HepG2 (cell line): ENCODE data around the gene CEP128.

ENCODE experiments used
- CREM ChIP-seq, 2 experiments: sonication (generic) in 1 of 2; formaldehyde crosslinking in 1 of 2; IDR thresholded peaks; 2 replicates each; pipeline versions ENCODE4 v1.4.0 to v1.6.1; 2016 to 2020; ENCODE audit warnings: antibody characterized with exemption in 1 of 2, mild to moderate bottlenecking in 1 of 2, missing genetic modification reagents in 1 of 2
- HDAC1 ChIP-seq: sonication (generic); formaldehyde crosslinking; IDR thresholded peaks from 2 replicates; pipeline ENCODE4 v1.5.1; 2020; ENCODE audit warnings: mild to moderate bottlenecking, missing genetic modification reagents
- HNF4A ChIP-seq: sonication (generic); formaldehyde crosslinking; IDR thresholded peaks from 2 replicates; pipeline ENCODE4 v1.4.0; 2020; ENCODE audit warnings: missing genetic modification reagents
- MYC ChIP-seq: sonication (generic); formaldehyde crosslinking; IDR thresholded peaks from 2 replicates; pipeline ENCODE4 v1.9.0; 2021; ENCODE audit warnings: missing genetic modification reagents, borderline replicate concordance
- TP53 ChIP-seq: sonication (generic); formaldehyde crosslinking; conservative IDR thresholded peaks from 2 replicates; pipeline ENCODE4 v1.4.0; 2020; ENCODE audit warnings: missing genetic modification reagents
- ZNF317 ChIP-seq: sonication (generic); formaldehyde crosslinking; IDR thresholded peaks from 2 replicates; pipeline ENCODE4 v1.5.0; 2020; ENCODE audit warnings: mild to moderate bottlenecking, missing genetic modification reagents
- ZNF766 ChIP-seq: sonication (generic); formaldehyde crosslinking; IDR thresholded peaks from 2 replicates; pipeline ENCODE4 v1.5.0; 2020; ENCODE audit warnings: missing genetic modification reagents, borderline replicate concordance
- ZSCAN31 ChIP-seq: sonication (generic); formaldehyde crosslinking; IDR thresholded peaks from 2 replicates; pipeline ENCODE4 v1.5.0; 2020; ENCODE audit warnings: low read depth, mild to moderate bottlenecking, missing genetic modification reagents
- TF ChIP-seq, protein P1 (sequence below): IDR thresholded peaks from 2 replicates; pipeline ENCODE4 v1.6.1; 2012; ENCODE audit warnings: inconsistent platforms

DNA sequence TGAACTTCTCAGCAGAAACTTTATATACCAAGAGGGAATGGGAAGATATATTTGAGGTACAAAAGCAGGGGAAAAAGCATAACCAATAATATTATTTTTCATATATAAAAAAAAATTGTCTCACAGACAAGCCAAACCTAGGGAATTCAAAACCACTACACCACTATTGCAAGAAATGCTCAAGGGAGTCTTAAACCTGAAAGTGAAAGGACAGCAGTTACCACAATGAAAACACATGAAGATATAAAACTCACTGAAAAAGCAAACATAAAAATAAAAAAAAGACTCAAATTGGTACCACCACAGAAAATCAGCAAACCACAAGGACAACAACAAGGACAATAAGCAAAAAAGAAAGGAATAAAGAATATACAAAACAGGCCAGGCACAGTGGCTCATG lies 131.9 kb downstream of the CEP128 start:
- TF ChIP-seq ZSCAN31 (CRISPR knock-in tag), result no peak
- TF ChIP-seq HNF4A (CRISPR knock-in tag), result no peak
- no peak for TF ChIP-seq MYC (CRISPR knock-in tag)
- TF ChIP-seq ZNF766 (CRISPR knock-in tag), result no peak
- no peak for TF ChIP-seq ZNF317
- no peak for TF ChIP-seq TP53 (CRISPR knock-in tag)
- TF ChIP-seq CREM (IDR thresholded peaks at IDR 0.05), result no peak
- TF ChIP-seq CREM (CRISPR knock-in tag; IDR thresholded peaks at IDR 0.05), result no peak
- no peak for TF ChIP-seq HDAC1 (CRISPR knock-in tag)
- TF ChIP-seq, protein P1, sequence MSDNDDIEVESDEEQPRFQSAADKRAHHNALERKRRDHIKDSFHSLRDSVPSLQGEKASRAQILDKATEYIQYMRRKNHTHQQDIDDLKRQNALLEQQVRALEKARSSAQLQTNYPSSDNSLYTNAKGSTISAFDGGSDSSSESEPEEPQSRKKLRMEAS, result no peak
